ENCODE data around the gene SLC29A4.
"Not testable (repeated sequence)": the region's sequence is repeated elsewhere in the genome, so short reads cannot be mapped to it uniquely, and the experiment has no call there.

SLC29A4 gene

DNA sequence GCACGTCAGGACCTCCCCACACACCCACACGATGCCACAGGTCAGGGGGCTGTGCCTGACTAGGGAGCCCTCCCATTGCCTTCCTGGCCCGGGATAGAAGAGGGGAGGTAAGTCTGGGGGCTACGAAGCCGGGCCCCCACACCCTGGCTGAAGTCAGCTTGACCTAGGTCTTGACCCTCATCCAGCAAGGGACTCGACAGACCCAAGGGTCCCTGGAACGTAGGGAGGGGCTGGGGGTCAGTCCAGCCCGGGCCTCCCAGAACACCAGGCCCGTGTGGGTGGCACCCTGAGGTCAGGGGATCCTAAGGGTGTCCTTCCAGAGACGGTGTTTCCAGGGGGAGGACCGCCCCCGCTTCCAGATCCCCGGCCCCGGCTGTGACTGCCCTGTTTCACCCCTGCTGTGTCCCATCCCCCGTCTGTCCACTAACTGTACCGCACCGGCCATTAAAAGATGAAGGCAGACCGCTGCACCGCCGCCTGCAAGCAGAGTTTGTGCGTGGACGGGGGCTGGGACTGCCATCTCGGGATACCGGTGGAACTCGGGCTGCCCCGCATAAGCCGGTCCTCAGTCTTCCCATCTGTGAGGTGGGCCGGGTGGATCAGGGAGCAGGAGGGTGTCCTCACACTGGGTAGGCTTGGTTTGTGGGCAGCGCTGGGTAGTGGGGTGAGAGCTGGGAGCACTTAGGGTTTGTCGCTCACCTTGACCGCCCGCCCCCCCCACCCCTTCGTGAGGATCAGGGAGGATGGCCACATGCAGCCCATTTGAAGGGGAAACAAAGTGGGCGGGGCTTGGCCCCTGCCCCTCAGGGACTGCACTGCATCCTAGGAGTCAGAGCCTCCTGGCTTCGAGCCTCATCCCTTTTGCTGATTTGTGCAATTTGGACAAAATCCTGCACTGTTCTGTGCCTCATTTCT lies 21.1 kb downstream of the SLC29A4 start:
- TF ChIP-seq, protein P1, sequence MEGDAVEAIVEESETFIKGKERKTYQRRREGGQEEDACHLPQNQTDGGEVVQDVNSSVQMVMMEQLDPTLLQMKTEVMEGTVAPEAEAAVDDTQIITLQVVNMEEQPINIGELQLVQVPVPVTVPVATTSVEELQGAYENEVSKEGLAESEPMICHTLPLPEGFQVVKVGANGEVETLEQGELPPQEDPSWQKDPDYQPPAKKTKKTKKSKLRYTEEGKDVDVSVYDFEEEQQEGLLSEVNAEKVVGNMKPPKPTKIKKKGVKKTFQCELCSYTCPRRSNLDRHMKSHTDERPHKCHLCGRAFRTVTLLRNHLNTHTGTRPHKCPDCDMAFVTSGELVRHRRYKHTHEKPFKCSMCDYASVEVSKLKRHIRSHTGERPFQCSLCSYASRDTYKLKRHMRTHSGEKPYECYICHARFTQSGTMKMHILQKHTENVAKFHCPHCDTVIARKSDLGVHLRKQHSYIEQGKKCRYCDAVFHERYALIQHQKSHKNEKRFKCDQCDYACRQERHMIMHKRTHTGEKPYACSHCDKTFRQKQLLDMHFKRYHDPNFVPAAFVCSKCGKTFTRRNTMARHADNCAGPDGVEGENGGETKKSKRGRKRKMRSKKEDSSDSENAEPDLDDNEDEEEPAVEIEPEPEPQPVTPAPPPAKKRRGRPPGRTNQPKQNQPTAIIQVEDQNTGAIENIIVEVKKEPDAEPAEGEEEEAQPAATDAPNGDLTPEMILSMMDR (IDR thresholded peaks at IDR 0.05; ENCODE audit: low read depth, low read length, missing control alignments), result no peak
- DNase-seq (ENCODE audit: low read depth), result no peak
- in situ Hi-C loops (cut with HindIII; ENCODE audit: low sequenced_read_pairs), result no loop called here
- H3K4me3 ChIP-seq (ENCODE audit: low read depth, low read length), result no peak overlapping the region

DNA sequence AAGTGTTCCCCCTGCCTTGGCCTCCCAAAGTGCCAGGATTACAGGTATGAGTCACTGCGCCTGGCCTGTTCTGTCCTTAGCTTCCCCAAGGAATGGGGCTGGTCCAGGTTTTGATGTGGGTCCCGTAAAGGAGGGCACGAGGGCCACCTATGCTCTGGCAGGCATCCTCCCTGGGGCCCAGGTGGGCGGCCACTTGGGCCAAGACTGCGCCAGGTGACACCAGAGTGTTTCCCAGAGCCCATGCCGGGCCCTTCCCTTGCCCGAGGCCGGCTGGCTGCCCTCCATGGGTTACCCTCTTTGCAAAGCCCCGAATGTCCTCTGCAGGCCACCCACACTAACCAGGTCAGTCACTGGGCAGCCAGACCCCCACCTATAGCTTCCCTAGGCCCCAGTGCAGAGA lies 22.3 kb downstream of the SLC29A4 start:
- DNase-seq (ENCODE audit: low read depth); in situ Hi-C loops (cut with HindIII; ENCODE audit: low sequenced_read_pairs); H3K4me3 ChIP-seq (ENCODE audit: low read depth, low read length): not testable (repeated sequence)

DNA sequence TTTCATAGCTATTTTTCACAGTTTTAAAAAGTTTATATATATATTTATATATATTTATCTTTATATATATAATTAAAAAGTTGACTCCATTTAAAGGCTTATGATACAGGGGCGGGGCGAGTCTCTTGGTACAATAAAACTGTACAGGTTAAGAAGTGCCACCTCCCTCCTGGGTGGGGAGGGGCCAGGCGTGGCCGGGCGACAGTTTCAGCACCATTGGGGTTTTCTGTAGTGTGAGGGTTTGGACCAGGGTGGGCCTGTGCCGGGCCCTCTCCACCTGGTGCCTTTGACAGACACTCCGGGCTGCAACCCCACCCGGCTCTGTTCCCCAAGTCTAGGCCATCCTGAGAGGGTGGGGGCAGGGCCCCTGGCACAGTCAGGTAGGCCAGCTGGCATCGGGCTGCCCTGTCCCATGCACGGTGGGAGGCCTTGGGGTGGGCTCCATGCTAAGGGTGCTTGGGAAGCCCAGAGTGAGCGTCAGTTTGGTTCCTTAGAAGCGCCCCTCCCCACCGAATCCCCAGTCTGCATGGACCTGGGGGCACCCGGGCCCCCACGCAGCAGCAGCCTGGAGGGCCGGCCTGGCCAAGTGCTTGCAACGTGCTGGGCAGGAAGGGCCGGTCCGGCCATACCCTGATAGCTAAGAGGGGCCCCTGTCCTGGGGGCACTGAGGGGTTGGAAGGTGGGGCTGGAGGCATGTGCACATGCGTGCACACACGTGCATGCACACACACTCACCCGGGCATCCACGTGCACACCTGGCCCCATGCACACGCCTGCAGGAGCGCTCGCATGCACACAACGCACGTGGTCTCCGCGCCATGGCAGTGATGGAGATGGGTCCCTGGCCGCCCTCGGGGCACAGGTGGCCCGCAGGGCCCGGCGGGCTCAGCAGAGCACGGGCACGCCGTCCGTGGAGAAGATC lies 24.7 kb downstream of the SLC29A4 start:
- in situ Hi-C loops (cut with HindIII; ENCODE audit: low sequenced_read_pairs); DNase-seq (ENCODE audit: low read depth); H3K4me3 ChIP-seq (ENCODE audit: low read depth, low read length): not testable (repeated sequence)

DNA sequence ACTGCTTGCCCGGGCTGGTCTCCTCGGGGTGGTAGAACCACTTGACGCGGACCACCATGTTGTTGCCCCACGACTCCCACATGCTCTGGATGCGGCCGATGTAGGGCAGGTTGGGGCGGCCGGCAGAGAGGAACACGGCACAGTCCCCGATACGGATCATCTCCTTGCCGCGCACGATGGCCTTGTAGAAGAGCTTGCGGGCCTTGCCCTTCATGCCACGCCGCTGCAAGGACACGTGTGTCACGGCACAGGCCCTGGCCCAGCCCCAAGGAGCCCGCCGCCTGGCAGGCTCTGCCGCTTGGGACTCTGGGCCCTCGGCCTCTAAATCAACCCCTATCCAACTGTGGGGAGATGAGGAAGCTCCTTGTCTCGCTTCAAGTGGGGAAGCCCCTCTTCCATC lies 26.4 kb downstream of the SLC29A4 start:
- TF ChIP-seq, protein P1 (IDR thresholded peaks at IDR 0.05; ENCODE audit: low read depth, low read length, missing control alignments), result no peak
- no peak overlapping the region for H3K4me3 ChIP-seq (ENCODE audit: low read depth, low read length)
- in situ Hi-C loops (cut with HindIII; ENCODE audit: low sequenced_read_pairs), result no loop called here
- DNase-seq (ENCODE audit: low read depth), result no peak

DNA sequence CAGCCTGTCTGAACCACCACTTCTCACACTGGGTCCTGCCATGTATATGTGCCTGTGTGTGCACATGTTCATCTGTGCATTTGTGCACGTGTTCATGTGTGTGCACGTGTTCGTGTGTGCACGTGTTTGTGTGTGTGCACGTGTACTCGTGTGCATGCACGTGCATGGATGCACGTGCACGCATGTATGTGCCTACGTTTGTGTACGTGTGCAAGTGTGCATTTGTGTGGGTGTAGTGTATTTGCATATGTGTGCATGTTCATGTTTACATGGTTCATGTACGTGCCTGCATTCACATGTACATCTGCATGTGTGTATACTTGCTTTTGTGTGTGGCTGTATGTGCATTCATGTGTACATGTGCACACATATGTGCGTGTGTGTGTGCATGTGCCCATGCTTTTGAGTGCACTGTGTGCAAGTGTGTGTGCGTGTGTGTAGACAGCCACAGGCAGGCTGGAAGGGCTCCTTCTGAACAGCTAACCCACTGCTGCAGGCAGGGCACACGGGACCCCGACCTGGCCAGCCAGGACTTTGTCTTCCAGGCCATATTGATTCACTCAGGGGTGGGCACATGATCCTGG lies 28.2 kb downstream of the SLC29A4 start:
- in situ Hi-C loops (cut with HindIII; ENCODE audit: low sequenced_read_pairs), result no loop called here
- DNase-seq (ENCODE audit: low read depth), result no peak
- TF ChIP-seq, protein P1 (IDR thresholded peaks at IDR 0.05; ENCODE audit: low read depth, low read length, missing control alignments), result no peak
- H3K4me3 ChIP-seq (ENCODE audit: low read depth, low read length), result no peak overlapping the region

DNA sequence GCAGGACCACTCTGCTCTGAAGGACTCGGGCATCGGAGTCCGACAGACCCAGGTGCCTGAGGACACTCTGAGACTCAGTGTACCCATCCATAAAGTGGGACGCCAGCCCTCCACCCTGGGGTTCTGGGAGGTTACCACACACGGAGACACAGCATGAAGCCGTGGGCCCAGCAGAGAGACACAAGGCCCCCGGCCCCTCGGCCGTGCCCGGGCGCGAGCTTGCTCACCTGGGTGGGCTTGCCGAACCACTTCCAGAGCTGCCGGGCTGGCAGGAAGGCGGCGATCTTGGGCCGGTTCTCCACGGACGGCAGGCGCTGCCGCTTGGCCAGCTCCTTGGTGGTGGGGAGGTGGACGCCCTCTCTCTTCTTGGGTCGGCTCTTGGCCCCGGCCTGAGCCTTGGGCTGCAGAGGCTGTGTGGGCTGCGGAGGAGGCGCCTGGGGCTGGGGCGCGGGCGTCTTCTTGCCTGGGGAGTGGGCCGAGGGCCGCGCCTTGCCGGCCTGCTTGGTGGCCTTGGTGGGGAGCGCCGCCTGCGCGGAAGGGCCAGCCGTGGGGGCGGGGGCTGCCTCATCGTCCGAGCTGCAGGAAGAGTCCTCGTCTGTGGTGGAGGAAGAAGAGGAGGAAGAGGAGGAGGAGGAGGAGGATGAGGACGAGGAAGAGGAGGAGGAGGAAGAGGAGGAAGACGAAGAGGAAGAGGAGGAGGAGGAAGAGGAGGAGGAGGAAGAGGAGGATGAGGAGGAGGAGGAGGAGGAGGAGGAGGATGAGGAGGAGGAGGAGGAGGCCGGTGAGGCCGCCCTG lies 29.7 kb downstream of the SLC29A4 start:
- DNase-seq (ENCODE audit: low read depth); in situ Hi-C loops (cut with HindIII; ENCODE audit: low sequenced_read_pairs); H3K4me3 ChIP-seq (ENCODE audit: low read depth, low read length): not testable (repeated sequence)

DNA sequence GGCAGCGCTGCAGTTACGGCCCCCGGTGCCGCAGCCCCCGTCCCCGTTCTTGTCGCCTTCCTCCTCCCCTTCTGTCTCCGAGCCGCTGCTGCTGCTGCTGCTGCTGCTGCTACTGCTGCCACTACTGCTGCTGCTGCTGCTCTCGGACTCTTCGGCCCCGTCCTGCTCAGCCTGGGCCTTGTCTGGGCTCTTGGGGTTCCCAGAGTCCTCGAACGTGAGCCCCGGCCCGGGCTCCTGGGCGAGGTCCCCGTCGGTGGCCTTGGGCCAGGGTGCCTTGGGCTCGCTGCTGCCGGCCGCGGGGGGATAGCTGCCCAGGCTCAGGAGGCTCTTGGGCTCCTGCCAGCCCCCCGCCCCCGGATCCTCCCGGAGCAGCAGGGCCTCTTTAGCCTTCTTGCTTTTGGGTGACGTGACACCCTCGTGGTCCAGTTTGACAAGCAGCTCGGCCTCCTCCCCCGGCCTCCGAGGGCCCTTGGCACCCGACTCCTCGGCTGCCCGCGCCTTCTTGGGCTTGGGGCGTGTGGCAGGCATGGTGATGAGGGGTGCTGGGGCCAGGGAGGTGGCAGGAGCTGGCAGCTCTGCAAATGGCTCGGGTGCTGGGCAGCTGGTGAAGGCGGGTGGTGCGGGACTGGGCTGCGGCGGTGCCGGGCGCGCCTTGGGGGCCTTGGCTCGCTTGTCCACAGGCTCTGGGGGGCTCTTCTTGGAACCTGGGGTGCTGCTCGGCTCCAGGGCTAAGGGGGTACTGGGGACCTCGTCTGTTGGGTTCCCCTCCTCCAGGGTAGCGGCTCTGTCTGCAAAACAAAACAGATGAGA lies 30.5 kb downstream of the SLC29A4 start:
- DNase-seq (ENCODE audit: low read depth); in situ Hi-C loops (cut with HindIII; ENCODE audit: low sequenced_read_pairs); H3K4me3 ChIP-seq (ENCODE audit: low read depth, low read length): not testable (repeated sequence)
